Activated T-cell treated with anti-CD3 and anti-CD28 coated beads, Interleukin-2, amount 50 U/mL, for 24 hours (primary cell): ENCODE results near the gene KCNK15.

Source experiments
- DNase-seq: peaks from one replicate; pipeline ENCODE4 v3.0.0-alpha.2; 2020
- H3K27ac Mint-ChIP-seq: 2 replicates; pipeline ENCODE4 v1.8.0; 2020; ENCODE audit warnings: mild to moderate bottlenecking, mixed read lengths
- H3K27me3 Mint-ChIP-seq: 2 replicates; pipeline ENCODE4 v1.8.0; 2020; ENCODE audit warnings: mixed read lengths
- H3K36me3 Mint-ChIP-seq: 2 replicates; pipeline ENCODE4 v1.8.0; 2020; ENCODE audit warnings: low read depth, mixed read lengths
- H3K4me1 Mint-ChIP-seq: 2 replicates; pipeline ENCODE4 v1.8.0; 2020; ENCODE audit warnings: low read depth, mixed read lengths
- H3K4me3 Mint-ChIP-seq: 2 replicates; pipeline ENCODE4 v1.8.0; 2020; ENCODE audit warnings: mild to moderate bottlenecking, moderate library complexity, mixed read lengths
- H3K9me3 Mint-ChIP-seq: 2 replicates; pipeline ENCODE4 v1.8.0; 2020; ENCODE audit warnings: mixed read lengths

KCNK15 gene

DNA sequence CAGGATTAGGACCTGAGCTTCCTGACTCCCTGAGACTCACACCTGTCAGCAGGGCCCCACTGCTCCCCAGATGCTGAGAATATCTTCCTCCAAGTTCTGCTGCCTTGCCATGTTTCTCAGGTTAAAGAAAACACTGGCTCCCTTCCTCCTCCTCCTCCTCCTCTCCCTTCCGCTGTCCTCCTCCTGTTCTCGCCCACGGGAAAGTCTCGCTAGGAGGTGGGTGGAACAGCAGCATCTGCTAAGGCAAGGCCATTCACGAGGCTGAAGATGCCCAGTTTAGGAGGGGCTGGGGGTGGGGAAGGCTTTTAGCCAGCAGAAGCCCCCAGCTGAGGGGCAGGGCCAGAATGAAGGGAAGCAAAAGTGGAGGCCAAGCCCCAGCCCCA, 23.8 kb downstream of the KCNK15 start:
- Mint-ChIP-seq H3K4me3 (no peak overlapping the region), H3K36me3 (no peaks in the 10 kb centered on the region), H3K27ac (no peak overlapping the region), H3K4me1 (no peaks in the 10 kb centered on the region), H3K27me3 (peaks cover 7% of the 10 kb centered on the region), H3K9me3 (no peaks in the 10 kb centered on the region)
- DNase-seq, result no peak

DNA sequence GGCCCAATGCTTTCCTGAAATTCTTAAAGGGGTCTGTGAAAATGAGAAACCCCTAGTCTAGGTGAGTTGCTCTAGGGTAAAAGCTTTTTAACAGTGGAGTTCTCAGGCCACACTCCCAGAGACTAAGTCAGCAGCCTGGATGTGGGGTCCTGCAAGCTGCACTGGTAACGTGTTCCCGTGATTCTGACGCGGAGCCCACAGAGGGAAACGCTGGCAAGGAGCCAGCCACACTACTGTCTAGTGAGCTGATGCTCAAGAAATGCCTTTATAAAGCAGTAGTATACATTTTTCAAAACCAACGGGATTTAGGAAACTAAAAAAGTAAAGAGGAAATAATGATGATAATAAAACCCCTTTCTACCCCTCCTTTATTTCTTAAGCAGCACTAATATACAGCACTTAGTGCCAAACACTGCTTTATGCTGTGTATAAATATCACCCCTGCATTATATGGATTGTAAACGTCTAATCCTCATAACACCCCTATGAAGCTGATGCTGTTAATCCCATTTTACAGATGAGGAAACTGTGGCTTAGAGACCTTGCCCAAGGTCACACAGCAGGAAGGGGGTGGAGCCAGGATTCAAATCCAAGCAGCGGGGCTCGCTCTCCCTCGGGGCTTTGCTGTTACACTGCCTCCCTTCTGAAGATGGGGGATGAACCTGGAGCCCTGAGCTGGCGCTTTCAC, 25.0 kb downstream of the KCNK15 start:
- H3K4me1 Mint-ChIP-seq, result no peaks in the 10 kb centered on the region
- H3K27ac Mint-ChIP-seq, result no peak overlapping the region
- H3K9me3 Mint-ChIP-seq, result no peaks in the 10 kb centered on the region
- H3K36me3 Mint-ChIP-seq, result no peaks in the 10 kb centered on the region
- no peak overlapping the region for H3K4me3 Mint-ChIP-seq
- peaks cover 7% of the 10 kb centered on the region for H3K27me3 Mint-ChIP-seq
- no peak for DNase-seq

GRCh38 chr20:44771172-44771535, 25.5 kb downstream of the KCNK15 start:
- H3K4me1 Mint-ChIP-seq, result no peaks in the 10 kb centered on the region
- peaks cover 8% of the 10 kb centered on the region for H3K27me3 Mint-ChIP-seq
- no peaks in the 10 kb centered on the region for H3K36me3 Mint-ChIP-seq
- no peak overlapping the region for H3K4me3 Mint-ChIP-seq
- no peaks in the 10 kb centered on the region for H3K9me3 Mint-ChIP-seq
- DNase-seq, result no peak
- H3K27ac Mint-ChIP-seq, result no peak overlapping the region

GRCh38 chr20:44772636-44773035, 27.0 kb downstream of the KCNK15 start:
- H3K27ac Mint-ChIP-seq, result no peak overlapping the region
- no peaks in the 10 kb centered on the region for H3K36me3 Mint-ChIP-seq
- H3K4me1 Mint-ChIP-seq, result no peaks in the 10 kb centered on the region
- no peaks in the 10 kb centered on the region for H3K9me3 Mint-ChIP-seq
- no peak overlapping the region for H3K4me3 Mint-ChIP-seq
- H3K27me3 Mint-ChIP-seq, result peaks cover 11% of the 10 kb centered on the region
- no peak for DNase-seq

DNA sequence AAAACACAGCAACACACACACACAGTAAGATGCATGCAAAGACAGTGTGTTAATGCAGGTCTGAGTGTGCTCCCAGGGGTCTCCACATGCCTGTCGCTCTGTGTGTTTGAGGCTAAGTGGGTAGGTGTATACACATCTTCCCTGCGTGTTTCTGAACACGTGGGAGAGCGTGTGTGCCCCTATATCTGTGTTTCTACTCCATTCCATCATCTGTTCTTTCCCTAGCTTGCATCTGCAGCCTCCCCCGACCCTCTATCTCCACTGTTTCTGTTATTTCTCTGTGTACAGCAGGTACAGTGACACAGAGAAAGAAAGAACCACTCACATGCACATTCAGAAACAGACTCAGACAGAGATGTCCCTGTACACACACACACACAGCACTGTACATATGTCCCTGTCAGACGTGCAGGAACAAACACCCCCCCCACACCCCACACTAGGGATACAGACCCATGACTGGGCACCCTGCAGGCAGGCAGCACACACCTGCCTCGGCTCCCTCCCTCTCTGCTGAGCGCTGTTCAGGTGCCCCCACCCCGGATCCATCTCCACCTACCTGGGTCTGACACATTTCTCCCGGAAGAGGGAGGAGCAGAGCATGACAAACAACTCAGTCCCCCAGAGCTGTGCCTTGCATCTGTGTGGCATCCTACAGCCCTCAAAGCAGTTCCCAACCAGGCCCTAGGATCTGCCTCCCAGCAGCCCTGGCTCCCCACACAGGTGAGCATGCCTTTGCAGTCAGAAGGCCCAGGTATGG, 27.6 kb downstream of the KCNK15 start:
- Mint-ChIP-seq H3K4me3 (no peak overlapping the region), H3K27ac (no peak overlapping the region), H3K36me3 (no peaks in the 10 kb centered on the region), H3K4me1 (no peaks in the 10 kb centered on the region), H3K9me3 (no peaks in the 10 kb centered on the region), H3K27me3 (peaks cover 11% of the 10 kb centered on the region)
- DNase-seq, result no peak

GRCh38 chr20:44776980-44777379, 31.3 kb downstream of the KCNK15 start:
- no peak for DNase-seq
- Mint-ChIP-seq H3K4me3 (no peak overlapping the region), H3K4me1 (no peaks in the 10 kb centered on the region), H3K27ac (no peak overlapping the region), H3K27me3 (peaks cover 13% of the 10 kb centered on the region), H3K9me3 (no peaks in the 10 kb centered on the region), H3K36me3 (no peaks in the 10 kb centered on the region)

DNA sequence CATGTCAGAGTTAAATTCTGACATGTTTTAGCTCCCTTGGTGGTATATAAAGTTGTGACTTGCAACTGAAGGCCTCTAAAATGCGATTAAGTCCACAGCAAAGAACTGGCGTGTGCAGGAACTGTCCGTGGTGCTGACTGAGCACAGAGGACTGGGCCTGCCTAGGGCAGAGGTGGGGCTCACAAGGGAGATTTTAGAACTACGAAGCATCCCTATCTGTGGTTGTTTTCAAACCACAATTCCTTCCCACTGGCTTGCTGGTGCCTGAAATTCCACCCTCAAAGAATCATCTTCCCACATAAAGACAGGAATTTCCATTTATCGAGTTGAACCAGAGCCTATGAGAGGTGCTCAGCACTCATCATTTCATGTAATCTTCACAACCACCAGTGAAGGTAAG, 34.6 kb downstream of the KCNK15 start:
- peaks cover 12% of the 10 kb centered on the region for H3K27me3 Mint-ChIP-seq
- H3K4me3 Mint-ChIP-seq, result no peak overlapping the region
- no peaks in the 10 kb centered on the region for H3K4me1 Mint-ChIP-seq
- H3K9me3 Mint-ChIP-seq, result no peaks in the 10 kb centered on the region
- peak; percentile 37 for DNase-seq
- H3K36me3 Mint-ChIP-seq, result no peaks in the 10 kb centered on the region
- H3K27ac Mint-ChIP-seq, result no peak overlapping the region

- no peak overlapping the region for H3K4me3 Mint-ChIP-seq
- H3K27me3 Mint-ChIP-seq, result peaks cover 12% of the 10 kb centered on the region
- no peaks in the 10 kb centered on the region for H3K36me3 Mint-ChIP-seq
- H3K4me1 Mint-ChIP-seq, result no peaks in the 10 kb centered on the region
- no peak overlapping the region for H3K27ac Mint-ChIP-seq
- no peak for DNase-seq
- no peaks in the 10 kb centered on the region for H3K9me3 Mint-ChIP-seq
Measured at GRCh38 chr20:44781118-44781517, 35.5 kb downstream of the KCNK15 start.

DNA sequence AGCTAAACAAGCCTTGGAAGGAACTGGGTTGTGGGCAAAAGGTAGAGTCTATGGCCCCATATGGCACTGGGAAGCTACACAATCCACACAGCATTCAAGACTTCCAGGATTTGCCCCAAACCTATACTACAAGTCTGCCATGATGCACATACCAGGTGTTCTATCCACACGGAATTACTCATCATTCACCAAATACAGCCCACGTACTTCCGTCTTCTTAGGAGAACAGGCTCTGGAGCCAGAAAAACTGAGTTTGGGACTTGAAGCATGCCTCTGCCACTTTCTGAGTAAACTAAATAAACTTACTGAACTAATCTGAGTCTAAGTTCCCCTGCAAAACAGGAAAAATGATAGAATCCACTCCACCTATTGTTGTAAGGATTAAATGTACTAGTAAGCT, 36.1 kb downstream of the KCNK15 start:
- Mint-ChIP-seq H3K36me3 (no peaks in the 10 kb centered on the region), H3K27ac (no peak overlapping the region), H3K4me3 (no peak overlapping the region), H3K4me1 (no peaks in the 10 kb centered on the region), H3K27me3 (peaks cover 12% of the 10 kb centered on the region), H3K9me3 (no peaks in the 10 kb centered on the region)
- no peak for DNase-seq

DNA sequence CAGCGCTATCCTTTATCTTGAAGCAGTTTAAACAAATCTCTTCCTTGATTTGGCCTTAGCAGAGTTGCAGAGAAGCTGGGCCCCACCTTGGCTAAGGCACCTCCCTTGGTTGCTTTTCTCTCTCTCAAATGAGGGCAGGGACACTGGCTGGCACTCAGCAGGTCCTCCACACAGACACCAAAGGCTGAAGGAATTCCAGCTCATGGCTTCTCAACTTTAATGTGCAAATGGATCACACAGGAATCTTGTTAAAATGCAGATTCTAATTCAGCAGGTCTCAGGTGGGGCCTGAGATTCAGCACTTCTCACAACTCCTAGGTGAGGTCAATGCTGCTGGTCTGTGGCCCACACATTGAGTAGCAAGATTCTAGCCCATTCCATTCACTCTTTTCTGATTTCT, 39.0 kb downstream of the KCNK15 start:
- H3K9me3 Mint-ChIP-seq, result no peaks in the 10 kb centered on the region
- H3K36me3 Mint-ChIP-seq, result no peaks in the 10 kb centered on the region
- no peak for DNase-seq
- peaks cover 21% of the 10 kb centered on the region for H3K27me3 Mint-ChIP-seq
- H3K27ac Mint-ChIP-seq, result no peak overlapping the region
- no peak overlapping the region for H3K4me3 Mint-ChIP-seq
- no peaks in the 10 kb centered on the region for H3K4me1 Mint-ChIP-seq

DNA sequence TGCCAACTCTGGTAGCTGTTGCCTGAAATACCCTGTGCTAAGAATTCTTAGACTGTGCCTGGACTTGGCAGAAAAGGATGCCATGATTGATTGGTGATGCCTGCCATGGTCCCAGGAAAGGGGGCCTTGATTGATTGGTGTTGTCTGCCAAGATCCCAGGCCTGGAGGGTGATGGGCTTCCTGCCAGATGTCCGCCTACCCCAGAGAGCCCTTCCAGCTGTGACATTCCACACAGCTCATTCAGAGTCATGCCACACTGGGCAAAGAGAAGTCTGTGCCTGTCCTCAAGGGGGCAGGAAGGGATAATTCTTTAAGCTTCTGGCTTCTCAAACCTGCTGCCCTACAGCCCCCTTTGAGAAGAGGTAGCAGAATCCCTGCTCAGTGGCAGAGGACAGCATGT, 40.1 kb downstream of the KCNK15 start:
- Mint-ChIP-seq H3K27me3 (peaks cover 26% of the 10 kb centered on the region), H3K4me1 (no peaks in the 10 kb centered on the region), H3K36me3 (no peaks in the 10 kb centered on the region), H3K27ac (no peak overlapping the region), H3K4me3 (no peak overlapping the region), H3K9me3 (no peaks in the 10 kb centered on the region)
- no peak for DNase-seq

- no peak for DNase-seq
- Mint-ChIP-seq H3K4me1 (no peaks in the 10 kb centered on the region), H3K4me3 (no peak overlapping the region), H3K27ac (no peak overlapping the region), H3K36me3 (no peaks in the 10 kb centered on the region), H3K27me3 (peaks cover 20% of the 10 kb centered on the region), H3K9me3 (no peaks in the 10 kb centered on the region)
Measured at GRCh38 chr20:44787299-44787698, 41.6 kb downstream of the KCNK15 start.

- no peaks in the 10 kb centered on the region for H3K36me3 Mint-ChIP-seq
- H3K27ac Mint-ChIP-seq, result no peak overlapping the region
- peaks cover 18% of the 10 kb centered on the region for H3K27me3 Mint-ChIP-seq
- no peaks in the 10 kb centered on the region for H3K9me3 Mint-ChIP-seq
- DNase-seq, result no peak
- H3K4me1 Mint-ChIP-seq, result no peaks in the 10 kb centered on the region
- no peak overlapping the region for H3K4me3 Mint-ChIP-seq
Measured at GRCh38 chr20:44788706-44789456, 43.2 kb downstream of the KCNK15 start.

- no peak overlapping the region for H3K4me3 Mint-ChIP-seq
- no peak for DNase-seq
- no peaks in the 10 kb centered on the region for H3K4me1 Mint-ChIP-seq
- peaks cover 18% of the 10 kb centered on the region for H3K27me3 Mint-ChIP-seq
- no peaks in the 10 kb centered on the region for H3K9me3 Mint-ChIP-seq
- H3K27ac Mint-ChIP-seq, result no peak overlapping the region
- H3K36me3 Mint-ChIP-seq, result no peaks in the 10 kb centered on the region
Measured at GRCh38 chr20:44790638-44791393, 45.2 kb downstream of the KCNK15 start.
